Measurements from ENCODE around the gene KCNJ10.

KCNJ10 gene

GRCh38 chr1:159965263-159965662 is 104.7 kb downstream of the KCNJ10 start:
- H3K27ac ChIP-seq (ENCODE audit: extremely low read depth, low read depth, low read length), result no peak overlapping the region
- ChIA-PET POLR2A (interaction anchor here (0.6 to 1.5 kb wide), 2 partner anchors 40 to 50 kb away, joined by 3 read pairs; partner anchors contain the start of gene TAGLN2), CTCF (interaction anchor here (0.5 to 2.0 kb wide), 5 partner anchors 14 to 805 kb away, joined by 3 to 8 read pairs (median 3); no protein-coding TSS in a partner anchor)
- no peaks in the 10 kb centered on the region for H3K9me3 ChIP-seq (ENCODE audit: control insufficient read depth, insufficient read depth, low read depth, low read length)
- TF ChIP-seq ZSCAN23 (tag by site-specific recombination; IDR thresholded peaks at IDR 0.05) (no peak), ZBTB6 (tag by site-specific recombination; IDR thresholded peaks at IDR 0.05) (no peak)
- no peak overlapping the region for H3K4me3 ChIP-seq (ENCODE audit: low read depth, low read length)
- H3K36me3 ChIP-seq (ENCODE audit: control insufficient read depth in 2 of 2, insufficient read depth in 1 of 2, low read length in 2 of 2), result no peaks in the 10 kb centered on the region
- no peaks in the 10 kb centered on the region for H3K4me1 ChIP-seq (ENCODE audit: control insufficient read depth, insufficient read depth, low read length)

GRCh38 chr1:159964144-159964543 is 105.8 kb downstream of the KCNJ10 start:
- H3K36me3 ChIP-seq (ENCODE audit: control insufficient read depth in 2 of 2, insufficient read depth in 1 of 2, low read length in 2 of 2), result no peaks in the 10 kb centered on the region
- H3K4me1 ChIP-seq (ENCODE audit: control insufficient read depth, insufficient read depth, low read length), result no peaks in the 10 kb centered on the region
- H3K9me3 ChIP-seq (ENCODE audit: control insufficient read depth, insufficient read depth, low read depth, low read length), result no peaks in the 10 kb centered on the region
- no peak overlapping the region for H3K27ac ChIP-seq (ENCODE audit: extremely low read depth, low read depth, low read length)
- no peak overlapping the region for H3K4me3 ChIP-seq (ENCODE audit: low read depth, low read length)
- POLR2A ChIA-PET, result no interaction called here
- CTCF ChIA-PET, result interaction anchor here (0.8 to 2.0 kb wide), 3 partner anchors 18 to 151 kb away, joined by 3 to 8 read pairs (median 4); no protein-coding TSS in a partner anchor
- TF ChIP-seq ZNF221 (tag by site-specific recombination; IDR thresholded peaks at IDR 0.05; ENCODE audit: borderline replicate concordance) (no peak), ZNF530 (tag by site-specific recombination; IDR thresholded peaks at IDR 0.05; ENCODE audit: low read depth) (no peak), ZSCAN30 (tag by site-specific recombination; IDR thresholded peaks at IDR 0.05) (no peak), ZNF239 (tag by site-specific recombination; IDR thresholded peaks at IDR 0.05) (no peak), ZNF561 (tag by site-specific recombination; IDR thresholded peaks at IDR 0.05; ENCODE audit: borderline replicate concordance) (no peak), ZFP37 (tag by site-specific recombination; IDR thresholded peaks at IDR 0.05) (no peak), ZBTB49 (tag by site-specific recombination; IDR thresholded peaks at IDR 0.05; ENCODE audit: low read depth) (no peak), ZNF629 (tag by site-specific recombination; IDR thresholded peaks at IDR 0.05) (no peak), ZNF169 (tag by site-specific recombination; IDR thresholded peaks at IDR 0.05) (no peak), YY1 (tag by site-specific recombination; IDR thresholded peaks at IDR 0.05) (no peak), PRDM1 (tag by site-specific recombination; IDR thresholded peaks at IDR 0.05) (no peak), INSM2 (tag by site-specific recombination; IDR thresholded peaks at IDR 0.05) (no peak), ZNF292 (tag by site-specific recombination; IDR thresholded peaks at IDR 0.05; ENCODE audit: borderline replicate concordance, low read depth) (no peak), HOXC10 (CRISPR knock-in tag; IDR thresholded peaks at IDR 0.05) (no peak), ZBTB48 (tag by site-specific recombination; IDR thresholded peaks at IDR 0.05) (no peak), ZNF549 (tag by site-specific recombination; IDR thresholded peaks at IDR 0.05) (no peak), ZNF585B (tag by site-specific recombination; IDR thresholded peaks at IDR 0.05) (no peak), ZNF747 (tag by site-specific recombination; IDR thresholded peaks at IDR 0.05) (no peak)
